ENCODE data around the gene SPOCK2. TPM values are rescaled to one million over a fixed set of nuclear protein-coding genes. Genes with fewer than 3 reads are reported as not detected.
A peak's percentile ranks its signal among the peaks of the same experiment; 100 is the strongest.

SPOCK2 gene
- total and polyA plus RNA-seq, 7 donors, result 1.8 to 5.3 (median 3.3) TPM

GRCh38 chr10:72072639-72073038 is 15.7 kb downstream of the SPOCK2 start:
- ATAC-seq (no peak), DNase-seq (peak in 1 of 2 donors; percentile 3)
- Histone ChIP-seq H3K4me3 (no peak overlapping the region), H3K4me1 (peaks cover under 1% of the 10 kb centered on the region), H3K9me3 (no peaks in the 10 kb centered on the region), H3K36me3 (ENCODE audit: insufficient read depth in 1 of 2, low read depth in 1 of 2) (no peaks in the 10 kb centered on the region), H3K27ac (no peak overlapping the region), H3K27me3 (ENCODE audit: insufficient read depth in 3 of 3, low read length in 2 of 3) (no peaks in the 10 kb centered on the region)
- intact Hi-C loops (cut with DNase I), result loop anchor here in 1 of 2 donors (5.0 kb wide), 1 partner anchor 1755 kb away; no protein-coding TSS in a partner anchor
- WGBS, 3 donors, result 92 to 98% (median 94%) methylated on average over 5 of the region's 5 CpGs
- no peak for TF ChIP-seq CTCF (IDR thresholded peaks at IDR 0.05)

GRCh38 chr10:72072046-72072445 is 16.3 kb downstream of the SPOCK2 start:
- Histone ChIP-seq H3K4me1 (peaks cover 6% of the 10 kb centered on the region), H3K27me3 (ENCODE audit: insufficient read depth in 3 of 3, low read length in 2 of 3) (no peaks in the 10 kb centered on the region), H3K36me3 (ENCODE audit: insufficient read depth in 1 of 2, low read depth in 1 of 2) (no peaks in the 10 kb centered on the region), H3K27ac (no peak overlapping the region), H3K9me3 (no peaks in the 10 kb centered on the region), H3K4me3 (no peak overlapping the region)
- DNase-seq, result peak in 1 of 2 donors; percentile 26
- intact Hi-C loops (cut with DNase I), result loop anchor here in 1 of 2 donors (5.0 kb wide), 1 partner anchor 1755 kb away; no protein-coding TSS in a partner anchor
- 89 to 91% (median 90%) methylated on average over 5 of the region's 5 CpGs for WGBS, 3 donors
- no peak for ATAC-seq
- no peak for TF ChIP-seq CTCF (IDR thresholded peaks at IDR 0.05)

- no peaks in the 10 kb centered on the region for H3K27me3 ChIP-seq (ENCODE audit: insufficient read depth in 3 of 3, low read length in 2 of 3)
- H3K4me1 ChIP-seq, result peaks cover 6% of the 10 kb centered on the region
- no peak for TF ChIP-seq CTCF (IDR thresholded peaks at IDR 0.05)
- no peaks in the 10 kb centered on the region for H3K36me3 ChIP-seq (ENCODE audit: insufficient read depth in 1 of 2, low read depth in 1 of 2)
- ATAC-seq (no peak), DNase-seq (peak in 1 of 2 donors; percentile 23)
- H3K9me3 ChIP-seq, result no peaks in the 10 kb centered on the region
- no peak overlapping the region for H3K4me3 ChIP-seq
- 81 to 86% (median 82%) methylated on average over 7 of the region's 7 CpGs for WGBS, 3 donors
- H3K27ac ChIP-seq, result no peak overlapping the region
- intact Hi-C loops (cut with DNase I), result loop anchor here in 1 of 2 donors (5.0 kb wide), 1 partner anchor 1753 kb away; no protein-coding TSS in a partner anchor
Measured at GRCh38 chr10:72069751-72070526, 18.4 kb downstream of the SPOCK2 start.

- Histone ChIP-seq H3K27ac (no peak overlapping the region), H3K4me3 (no peak overlapping the region), H3K27me3 (ENCODE audit: insufficient read depth in 3 of 3, low read length in 2 of 3) (no peaks in the 10 kb centered on the region), H3K4me1 (peaks cover 6% of the 10 kb centered on the region), H3K9me3 (no peaks in the 10 kb centered on the region), H3K36me3 (ENCODE audit: insufficient read depth in 1 of 2, low read depth in 1 of 2) (no peaks in the 10 kb centered on the region)
- DNase-seq, result peak in 1 of 2 donors; percentile 36
- 68 to 77% (median 69%) methylated on average over 12 of the region's 12 CpGs for WGBS, 3 donors
- TF ChIP-seq CTCF (IDR thresholded peaks at IDR 0.05), result no peak
- ATAC-seq, result no peak
- intact Hi-C loops (cut with DNase I), result no loop called here
Measured at GRCh38 chr10:72068901-72069446, 19.4 kb downstream of the SPOCK2 start.
